ENCODE measurements around the gene YWHAG.

The YWHAG gene

GRCh38 chr7:76353744-76354143, 5.0 kb downstream of the YWHAG start:
- H3K4me1 ChIP-seq (ENCODE audit: control insufficient read depth, low read length), result peaks cover 30% of the 10 kb centered on the region
- H4K20me1 ChIP-seq (ENCODE audit: control insufficient read depth, insufficient read depth, low read depth, low read length), result peaks cover 64% of the 10 kb centered on the region
- peaks cover 100% of the 10 kb centered on the region for H3K79me2 ChIP-seq (ENCODE audit: control insufficient read depth, low read length)
- no peak overlapping the region for H3K4me3 ChIP-seq (ENCODE audit: low read length)
- TF ChIP-seq EZH2phosphoT487 (IDR thresholded peaks at IDR 0.05; ENCODE audit: borderline replicate concordance, low read length), result no peak
- TF ChIP-seq CTCF (IDR thresholded peaks at IDR 0.05; ENCODE audit: low read depth, low read length, poor library complexity, severe bottlenecking), result no peak
- no peak overlapping the region for H3K4me2 ChIP-seq (ENCODE audit: low read length)
- no peak overlapping the region for H3K27ac ChIP-seq (ENCODE audit: low read depth, low read length)
- H3K9me2 ChIP-seq (replicated peaks; ENCODE audit: control insufficient read depth, low read length), result no peaks in the 10 kb centered on the region
- H3K27me3 ChIP-seq (ENCODE audit: control insufficient read depth, low read length), result no peaks in the 10 kb centered on the region
- peaks cover 96% of the 10 kb centered on the region for H3K36me3 ChIP-seq (ENCODE audit: control insufficient read depth, low read length)
- H3F3A ChIP-seq (ENCODE audit: control insufficient read depth, insufficient read depth), result no peaks in the 10 kb centered on the region
- no peaks in the 10 kb centered on the region for H3K9me3 ChIP-seq (ENCODE audit: control insufficient read depth, insufficient read depth, low read length)

- H3K9me2 ChIP-seq (replicated peaks; ENCODE audit: control insufficient read depth, low read length), result no peaks in the 10 kb centered on the region
- H3K4me1 ChIP-seq (ENCODE audit: control insufficient read depth, low read length), result peaks cover 29% of the 10 kb centered on the region
- H3K27me3 ChIP-seq (ENCODE audit: control insufficient read depth, low read length), result no peaks in the 10 kb centered on the region
- H3K9me3 ChIP-seq (ENCODE audit: control insufficient read depth, insufficient read depth, low read length), result no peaks in the 10 kb centered on the region
- no peak overlapping the region for H3K4me3 ChIP-seq (ENCODE audit: low read length)
- H3K27ac ChIP-seq (ENCODE audit: low read depth, low read length), result no peak overlapping the region
- H3K4me2 ChIP-seq (ENCODE audit: low read length), result no peak overlapping the region
- peaks cover 65% of the 10 kb centered on the region for H4K20me1 ChIP-seq (ENCODE audit: control insufficient read depth, insufficient read depth, low read depth, low read length)
- no peak for TF ChIP-seq EZH2phosphoT487 (IDR thresholded peaks at IDR 0.05; ENCODE audit: borderline replicate concordance, low read length)
- no peak for TF ChIP-seq CTCF (IDR thresholded peaks at IDR 0.05; ENCODE audit: low read depth, low read length, poor library complexity, severe bottlenecking)
- H3F3A ChIP-seq (ENCODE audit: control insufficient read depth, insufficient read depth), result no peaks in the 10 kb centered on the region
- H3K79me2 ChIP-seq (ENCODE audit: control insufficient read depth, low read length), result peaks cover 100% of the 10 kb centered on the region
- peaks cover 96% of the 10 kb centered on the region for H3K36me3 ChIP-seq (ENCODE audit: control insufficient read depth, low read length)
These were observed 6.6 kb downstream of the YWHAG start for GRCh38 chr7:76352193-76352592.

GRCh38 chr7:76351372-76351771, 7.4 kb downstream of the YWHAG start:
- Histone ChIP-seq H3K4me3 (ENCODE audit: low read length) (no peak overlapping the region), H3K79me2 (ENCODE audit: control insufficient read depth, low read length) (peaks cover 100% of the 10 kb centered on the region), H3K27ac (ENCODE audit: low read depth, low read length) (no peak overlapping the region), H3K4me2 (ENCODE audit: low read length) (no peak overlapping the region), H3K9me2 (replicated peaks; ENCODE audit: control insufficient read depth, low read length) (no peaks in the 10 kb centered on the region), H3F3A (ENCODE audit: control insufficient read depth, insufficient read depth) (no peaks in the 10 kb centered on the region), H3K27me3 (ENCODE audit: control insufficient read depth, low read length) (no peaks in the 10 kb centered on the region), H4K20me1 (ENCODE audit: control insufficient read depth, insufficient read depth, low read depth, low read length) (peaks cover 61% of the 10 kb centered on the region), H3K4me1 (ENCODE audit: control insufficient read depth, low read length) (peaks cover 21% of the 10 kb centered on the region), H3K9me3 (ENCODE audit: control insufficient read depth, insufficient read depth, low read length) (no peaks in the 10 kb centered on the region), H3K36me3 (ENCODE audit: control insufficient read depth, low read length) (peaks cover 96% of the 10 kb centered on the region)
- TF ChIP-seq CTCF (IDR thresholded peaks at IDR 0.05; ENCODE audit: low read depth, low read length, poor library complexity, severe bottlenecking) (no peak), EZH2phosphoT487 (IDR thresholded peaks at IDR 0.05; ENCODE audit: borderline replicate concordance, low read length) (no peak)

Data from DOHH2 (cell line).